Lower lobe of right lung (tissue), 2 donors: Measurements from ENCODE around the gene C1orf116. TPM values are rescaled to one million over a fixed set of nuclear protein-coding genes. Genes with fewer than 3 reads are reported as not detected.

Experiments
- ATAC-seq, 2 donors: fragments of 200-7000 bp; cut with Tn5 transposase; one replicate each; pipeline ENCODE4 v1.9.1; 2020 to 2022; ENCODE audit warnings: mild to moderate bottlenecking in 2 of 2, moderate library complexity in 2 of 2
- DNase-seq: peaks from one replicate; pipeline ENCODE4 v3.0.0-alpha.2; 2020
- H3K27ac ChIP-seq: fragments of 200-600 bp; one replicate; pipeline ENCODE4 v1.8.0; 2022
- H3K27me3 ChIP-seq: fragments of 200-600 bp; one replicate; pipeline ENCODE4 v1.8.0; 2022; ENCODE audit warnings: low read depth
- H3K36me3 ChIP-seq: fragments of 200-600 bp; one replicate; pipeline ENCODE4 v1.8.0; 2022; ENCODE audit warnings: mild to moderate bottlenecking
- H3K4me1 ChIP-seq: fragments of 200-600 bp; one replicate; pipeline ENCODE4 v1.8.0; 2022
- H3K4me3 ChIP-seq: fragments of 200-600 bp; one replicate; pipeline ENCODE4 v1.8.0; 2022; ENCODE audit warnings: mild to moderate bottlenecking
- H3K9me3 ChIP-seq: fragments of 200-600 bp; one replicate; pipeline ENCODE4 v1.8.0; 2022
- intact Hi-C: fragments of 100-400 bp; cut with DNase I; formaldehyde crosslinking; loops from one replicate; pipeline ENCODE4 v1.11.0; 2022
- total RNA-seq: library from RNA; stranded (reverse); fragmentation: NEBNext Ultra II Directional; extraction: Animal tissue kit (Norgen Biotek cat#: 25700); gene quantifications from one replicate; pipeline ENCODE4 v1.2.1, GENCODE V29; 2021
- TF ChIP-seq, protein P1 (sequence below): fragments of 200-600 bp; IDR thresholded peaks from one replicate; pipeline ENCODE4 v1.8.0; 2022; ENCODE audit warnings: antibody characterized with exemption, mild to moderate bottlenecking
- donor health status: DM: no; HTN: yes; CAD: no; lungs with severe emphysema.

The C1orf116 gene
- total RNA-seq, 1 donor from 2014 or later: 123 TPM

DNA sequence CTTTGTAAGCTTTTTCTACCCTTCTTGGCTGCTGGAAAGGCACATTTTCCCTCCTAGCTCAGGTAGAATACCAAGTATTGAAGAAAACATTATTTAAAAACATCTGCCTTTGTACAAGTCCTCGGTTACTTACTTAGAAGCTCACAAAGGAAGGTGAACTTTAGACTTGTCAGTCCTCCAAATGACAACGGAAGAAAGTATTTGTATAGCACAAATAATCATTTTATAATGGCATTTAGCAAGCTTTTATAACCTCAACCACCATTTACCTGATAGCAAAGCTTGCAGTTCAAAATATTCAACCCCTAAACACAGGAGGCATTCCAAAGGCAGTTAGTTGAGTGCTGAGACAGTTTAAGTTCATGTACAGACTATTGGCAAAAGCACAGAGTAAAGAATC lies 59.8 kb downstream of the C1orf116 start:
- no peak for ATAC-seq
- H3K4me1 ChIP-seq: peaks cover 18% of the 10 kb centered on the region

DNA sequence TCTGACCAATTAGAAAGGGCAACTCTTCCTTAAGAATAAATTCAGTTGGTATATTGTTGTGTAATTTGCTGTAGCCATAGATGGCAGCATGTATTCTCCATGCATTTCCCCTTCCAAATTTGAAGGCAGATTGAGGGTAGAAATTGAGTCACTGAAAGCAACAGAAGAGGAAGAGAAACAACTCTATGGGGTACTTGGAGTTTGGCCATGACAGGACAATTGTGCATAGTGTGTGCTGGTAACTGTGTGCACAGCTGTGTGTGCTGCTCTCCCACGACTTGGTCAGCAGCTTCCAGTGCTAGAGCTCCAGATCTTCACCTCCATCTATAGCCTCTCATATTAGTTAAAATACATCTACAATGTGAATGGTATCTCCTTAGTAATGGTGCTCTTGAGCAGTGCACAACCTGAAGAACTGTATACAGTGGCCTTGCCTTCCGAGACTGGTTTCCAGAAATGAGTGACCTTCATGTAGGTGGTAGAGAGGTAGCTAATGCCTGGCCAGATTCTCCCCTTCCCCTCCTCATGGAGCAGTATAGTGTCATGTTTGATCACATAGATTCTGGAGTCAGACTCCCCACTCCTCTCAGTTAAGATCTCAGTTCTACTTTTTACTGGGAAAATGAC lies 61.4 kb downstream of the C1orf116 start:
- Histone ChIP-seq H3K4me1 (peaks cover 28% of the 10 kb centered on the region), H3K27ac (no peak overlapping the region), H3K36me3 (no peaks in the 10 kb centered on the region), H3K4me3 (no peak overlapping the region), H3K27me3 (peaks cover 12% of the 10 kb centered on the region), H3K9me3 (no peaks in the 10 kb centered on the region)
- intact Hi-C loops: no loop called here
- TF ChIP-seq, protein P1, sequence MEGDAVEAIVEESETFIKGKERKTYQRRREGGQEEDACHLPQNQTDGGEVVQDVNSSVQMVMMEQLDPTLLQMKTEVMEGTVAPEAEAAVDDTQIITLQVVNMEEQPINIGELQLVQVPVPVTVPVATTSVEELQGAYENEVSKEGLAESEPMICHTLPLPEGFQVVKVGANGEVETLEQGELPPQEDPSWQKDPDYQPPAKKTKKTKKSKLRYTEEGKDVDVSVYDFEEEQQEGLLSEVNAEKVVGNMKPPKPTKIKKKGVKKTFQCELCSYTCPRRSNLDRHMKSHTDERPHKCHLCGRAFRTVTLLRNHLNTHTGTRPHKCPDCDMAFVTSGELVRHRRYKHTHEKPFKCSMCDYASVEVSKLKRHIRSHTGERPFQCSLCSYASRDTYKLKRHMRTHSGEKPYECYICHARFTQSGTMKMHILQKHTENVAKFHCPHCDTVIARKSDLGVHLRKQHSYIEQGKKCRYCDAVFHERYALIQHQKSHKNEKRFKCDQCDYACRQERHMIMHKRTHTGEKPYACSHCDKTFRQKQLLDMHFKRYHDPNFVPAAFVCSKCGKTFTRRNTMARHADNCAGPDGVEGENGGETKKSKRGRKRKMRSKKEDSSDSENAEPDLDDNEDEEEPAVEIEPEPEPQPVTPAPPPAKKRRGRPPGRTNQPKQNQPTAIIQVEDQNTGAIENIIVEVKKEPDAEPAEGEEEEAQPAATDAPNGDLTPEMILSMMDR: no peak
- ATAC-seq: no peak
- no peak for DNase-seq

More for the DNA sequence above, 59.8 kb downstream of the C1orf116 start:
- TF ChIP-seq, protein P1: no peak
- peaks cover 12% of the 10 kb centered on the region for H3K27me3 ChIP-seq
- intact Hi-C loops: no loop called here
- H3K27ac ChIP-seq: no peak overlapping the region
- no peaks in the 10 kb centered on the region for H3K36me3 ChIP-seq
- H3K4me3 ChIP-seq: no peak overlapping the region
- no peak for DNase-seq
- no peaks in the 10 kb centered on the region for H3K9me3 ChIP-seq

DNA sequence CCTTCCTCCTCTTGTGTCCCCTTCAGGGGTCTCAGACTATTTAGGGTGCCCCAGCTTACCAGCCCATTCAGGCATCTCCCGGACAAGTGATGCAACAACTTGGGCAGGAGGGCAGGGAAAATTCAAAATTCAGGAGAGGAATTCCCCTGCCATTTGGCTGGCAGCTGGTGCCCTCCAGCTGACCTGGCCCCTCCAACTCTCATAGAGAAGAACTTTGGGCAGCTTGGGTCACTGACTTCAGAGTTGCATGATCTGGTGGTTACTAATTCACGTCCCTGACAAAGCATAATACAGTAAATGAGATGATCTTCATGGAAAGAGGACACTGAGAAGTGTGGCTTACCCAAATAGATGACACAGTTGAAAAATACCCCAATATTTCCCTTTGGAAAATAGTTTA lies 62.1 kb downstream of the C1orf116 start, which contains the start of gene FCAMR:
FCAMR (minus strand) TSS at position 15 of the 400 bp plus-strand sequence. CDS start 335 bp downstream, outside the sequence.
- DNase-seq (no peak), ATAC-seq (no peak)
- Histone ChIP-seq H3K36me3 (no peaks in the 10 kb centered on the region), H3K27me3 (peaks cover 12% of the 10 kb centered on the region), H3K27ac (no peak within 1 kb of the TSS), H3K4me3 (no peak within 1 kb of the TSS), H3K9me3 (no peaks in the 10 kb centered on the region), H3K4me1 (peaks cover 28% of the 10 kb centered on the region)
- TF ChIP-seq, protein P1: no peak
- intact Hi-C loops: no loop called here

DNA sequence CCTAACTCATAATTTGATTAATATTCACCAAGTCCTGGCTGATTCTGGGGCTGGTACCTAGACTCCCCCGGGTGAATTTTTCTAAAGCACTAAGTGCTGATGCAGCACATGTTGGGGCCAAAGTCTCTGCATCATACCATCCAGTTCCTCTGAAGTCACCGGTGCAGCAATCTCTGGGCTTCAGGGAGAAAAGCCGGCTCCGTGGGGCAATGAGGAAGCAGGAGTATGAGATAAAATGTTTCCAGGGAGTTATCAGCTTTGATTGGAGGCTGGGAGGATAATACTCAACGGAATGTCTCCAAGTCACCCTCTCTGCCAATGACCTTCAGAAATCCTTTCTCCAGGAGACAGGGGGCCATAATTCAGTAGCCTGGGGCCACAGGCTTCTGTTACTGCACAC lies 63.5 kb downstream of the C1orf116 start:
- Histone ChIP-seq H3K9me3 (no peaks in the 10 kb centered on the region), H3K4me3 (no peak overlapping the region), H3K27ac (no peak overlapping the region), H3K27me3 (peaks cover 12% of the 10 kb centered on the region), H3K36me3 (no peaks in the 10 kb centered on the region), H3K4me1 (peaks cover 28% of the 10 kb centered on the region)
- TF ChIP-seq, protein P1: no peak
- ATAC-seq: no peak
- DNase-seq: no peak
- intact Hi-C loops: no loop called here

Other genes with a start within 250 kb of the C1orf116 start
- gene IL20, start 167.1 kb downstream of the C1orf116 start, total RNA-seq: not detected
- not detected for gene IL24, start 135.3 kb downstream of the C1orf116 start, total RNA-seq
- gene FCMR, start 110.8 kb downstream of the C1orf116 start, total RNA-seq: 6.8 TPM
- 813 TPM for gene PIGR, start 86.3 kb downstream of the C1orf116 start, total RNA-seq
- gene FCAMR, start 62.3 kb downstream of the C1orf116 start, total RNA-seq: not detected
- 7.9 TPM for gene YOD1, start 18.5 kb upstream of the C1orf116 start, total RNA-seq
- 41.5 TPM for gene PFKFB2, start 20.5 kb upstream of the C1orf116 start, total RNA-seq
- 10.4 TPM for gene C4BPB, start 56.1 kb upstream of the C1orf116 start, total RNA-seq
- gene C4BPA, start 71.5 kb upstream of the C1orf116 start, total RNA-seq: 65.2 TPM